K562 (cell line): Measurements from ENCODE around the gene RAD23B. TPM values are rescaled to one million over a fixed set of nuclear protein-coding genes. Genes with fewer than 3 reads are reported as not detected.

Experiments used
- ATAC-seq: fragments of 200-7000 bp; cut with Tn5 transposase; 3 replicates; pipeline ENCODE4 v1.9.1; 2020; ENCODE audit warnings: moderate library complexity
- BruUV-seq: library from RNA; stranded (reverse); fragments of 400-500 nt; replicated peaks from 2 replicates; lab custom pipeline; 2021; lab: Mats Ljungman, UMichigan
- CTCF ChIA-PET: fragments of 300-600 bp; formaldehyde crosslinking; extraction: SDS; loops from one replicate; lab custom pipeline; 2021; ENCODE audit warnings: low intra/inter-chr PET ratio; lab: Yijun Ruan, JAX
- POLR2A ChIA-PET: fragments of 300-600, 350-650 bp; sonication (Branson Sonifier 250); formaldehyde crosslinking; extraction: SDS; loops from one replicate; lab custom pipeline; 2021; ENCODE audit warnings: antibody characterized with exemption, inconsistent platforms; lab: Yijun Ruan, JAX
- DNase-seq, 4 experiments: peaks; one replicate each; pipeline versions ENCODE4 v3.0.0 to v3.0.0-alpha.2; 2011 to 2018; ENCODE audit warnings: low spot score in 3 of 4, mixed read lengths in 3 of 4; ENCODE audit errors: extremely low read depth in 1 of 4
- FAIRE-seq: peaks from 2 replicates; lab custom pipeline; 2011; peaks lifted over from hg19 to GRCh38; lab: Jason Lieb, UNC
- H2AFZ ChIP-seq: 2 replicates; pipeline ENCODE4 v1.6.0; 2011; ENCODE audit warnings: low read depth, low read length, control low read depth, inconsistent platforms
- H3K27ac ChIP-seq: fragments of 200-600 bp; 3 replicates; pipeline ENCODE4 v1.8.0; 2011; ENCODE audit warnings: low read depth, mild to moderate bottlenecking, control low read depth, inconsistent platforms, low read length, moderate library complexity, mixed read lengths; ENCODE audit errors: extremely low read depth
- H3K27me3 ChIP-seq, 2 experiments: fragments of 300-600 bp in 1 of 2; 2 replicates in 1 of 2; 3 replicates in 1 of 2; pipeline versions ENCODE4 v1.6.0 to v1.8.0; 2011; ENCODE audit warnings: inconsistent platforms in 2 of 2, low read length in 2 of 2, mild to moderate bottlenecking in 1 of 2, mixed read lengths in 1 of 2, moderate library complexity in 1 of 2; ENCODE audit not compliant: control insufficient read depth in 2 of 2, insufficient read depth in 2 of 2
- H3K36me3 ChIP-seq: fragments of 300-600 bp; 3 replicates; pipeline ENCODE4 v1.8.0; 2011; ENCODE audit warnings: mild to moderate bottlenecking, low read length, inconsistent platforms; ENCODE audit not compliant: control insufficient read depth, insufficient read depth
- H3K4me1 ChIP-seq, 2 experiments: fragments of 200-600 bp in 1 of 2; replicated peaks in 1 of 2; 2 replicates in 1 of 2; 3 replicates in 1 of 2; pipeline versions ENCODE4 v1.5.1 to v1.8.0; 2011; ENCODE audit warnings: inconsistent platforms in 2 of 2, low read length in 2 of 2, mild to moderate bottlenecking in 1 of 2, mixed read lengths in 1 of 2, moderate library complexity in 1 of 2; ENCODE audit not compliant: control insufficient read depth in 2 of 2, insufficient read depth in 2 of 2
- H3K4me2 ChIP-seq: 2 replicates; pipeline ENCODE4 v1.6.1; 2011; ENCODE audit warnings: low read length, control low read depth, inconsistent platforms, mixed read lengths; ENCODE audit not compliant: insufficient read depth
- H3K4me3 ChIP-seq: fragments of 200-600 bp; sonication (generic), shearing (Covaris generic); 2 replicates; pipeline ENCODE4 v1.5.1; 2016; ENCODE audit warnings: control low read depth, inconsistent platforms
- H3K79me2 ChIP-seq: fragments of 200-600 bp; 3 replicates; pipeline ENCODE4 v1.8.0; 2011; ENCODE audit warnings: low read length, inconsistent platforms; ENCODE audit not compliant: control insufficient read depth, insufficient read depth
- H3K9ac ChIP-seq, 2 experiments: 2 replicates each; pipeline versions ENCODE4 v1.6.0 to v1.6.1; 2011; ENCODE audit warnings: low read depth in 2 of 2, low read length in 2 of 2, control low read depth in 1 of 2, inconsistent platforms in 1 of 2, mild to moderate bottlenecking in 1 of 2, mixed read lengths in 1 of 2; ENCODE audit not compliant: insufficient read depth in 1 of 2
- H3K9me1 ChIP-seq: one replicate; pipeline ENCODE4 v1.6.0; 2011; ENCODE audit warnings: inconsistent platforms, mild to moderate bottlenecking, low read length, moderate library complexity; ENCODE audit not compliant: control insufficient read depth, insufficient read depth
- H3K9me3 ChIP-seq: replicated peaks from 2 replicates; pipeline ENCODE4 v1.5.1; 2011; ENCODE audit warnings: low read depth, low read length, inconsistent platforms; ENCODE audit not compliant: control insufficient read depth, insufficient read depth
- H4K20me1 ChIP-seq: replicated peaks from 2 replicates; pipeline ENCODE4 v1.6.1; 2011; ENCODE audit warnings: low read length, inconsistent platforms, mixed read lengths; ENCODE audit not compliant: control insufficient read depth, insufficient read depth
- CREM ChIP-seq: IDR thresholded peaks from 2 replicates; pipeline ENCODE4 v1.6.1; 2014; ENCODE audit warnings: antibody characterized with exemption, low read depth
- CXXC5 ChIP-seq: fragments of 250-450 bp; sonication (Bioruptor Pico); IDR thresholded peaks from 2 replicates; pipeline ENCODE4 v1.8.0; 2022; ENCODE audit warnings: inconsistent platforms, mild to moderate bottlenecking, moderate library complexity
- DACH1 ChIP-seq: fragments of 450-650 bp; IDR thresholded peaks from 2 replicates; pipeline ENCODE4 v1.6.1; 2018; ENCODE audit not compliant: partially characterized antibody
- FOSL1 ChIP-seq: fragments of 200-800 bp; sonication (Bioruptor generic); conservative IDR thresholded peaks from 2 replicates; pipeline ENCODE4 v1.6.1; 2016; ENCODE audit warnings: missing genetic modification characterization, missing compliant biosample characterization
- FOXK2 ChIP-seq, 2 experiments: fragments of 450-650 bp; IDR thresholded peaks in 1 of 2; conservative IDR thresholded peaks in 1 of 2; 2 replicates each; pipeline ENCODE4 v1.6.1; 2016; ENCODE audit warnings: low read depth in 2 of 2, mild to moderate bottlenecking in 1 of 2
- HDAC1 ChIP-seq, 2 experiments: fragments of 450-650 bp; IDR thresholded peaks; 2 replicates each; pipeline ENCODE4 v1.6.1; 2016 to 2017; ENCODE audit warnings: inconsistent platforms in 1 of 2, mild to moderate bottlenecking in 1 of 2, moderate library complexity in 1 of 2
- HNRNPK ChIP-seq: fragments of 200-400 bp; formaldehyde crosslinking; IDR thresholded peaks from one replicate; pipeline ENCODE4 v1.6.1; 2018; ENCODE audit warnings: mild to moderate bottlenecking, low read depth, low read length; ENCODE audit not compliant: poor library complexity, severe bottlenecking
- KDM1A ChIP-seq, 2 experiments: fragments of 450-650 bp; IDR thresholded peaks; 2 replicates each; pipeline ENCODE4 v1.6.1; 2016; ENCODE audit warnings: mild to moderate bottlenecking in 2 of 2
- MTA2 ChIP-seq: fragments of 450-650 bp; IDR thresholded peaks from 2 replicates; pipeline ENCODE4 v1.6.1; 2016; ENCODE audit warnings: low read depth
- NR4A1 ChIP-seq, 2 experiments: fragments of 250-450 bp in 1 of 2; fragments of 450-650 bp in 1 of 2; sonication (Bioruptor Pico) in 1 of 2; IDR thresholded peaks; 2 replicates each; pipeline versions ENCODE4 v1.4.0 to v1.6.1; 2016 to 2020; ENCODE audit warnings: mild to moderate bottlenecking in 2 of 2, missing compliant biosample characterization in 1 of 2, missing genetic modification characterization in 1 of 2, moderate library complexity in 1 of 2
- PHB2 ChIP-seq: fragments of 450-650 bp; IDR thresholded peaks from 2 replicates; pipeline ENCODE4 v1.6.1; 2017; ENCODE audit warnings: low read depth
- POLR2AphosphoS5 ChIP-seq: IDR thresholded peaks from 2 replicates; pipeline ENCODE4 v1.6.1; 2011; ENCODE audit warnings: mild to moderate bottlenecking, low read depth, low read length, moderate library complexity; ENCODE audit not compliant: control insufficient read depth, insufficient read depth
- RCOR1 ChIP-seq, 2 experiments: IDR thresholded peaks; 2 replicates each; pipeline ENCODE4 v1.6.1; 2012; ENCODE audit warnings: low read depth in 2 of 2, low read length in 2 of 2, borderline replicate concordance in 1 of 2, improper control_type of control experiment in 1 of 2
- SREBF1 ChIP-seq: fragments of 150-350 bp; IDR thresholded peaks from 2 replicates; pipeline ENCODE4 v1.6.1; 2014; ENCODE audit warnings: antibody characterized with exemption, low read depth, low read length, borderline replicate concordance
- STAT5A ChIP-seq: IDR thresholded peaks from 2 replicates; pipeline ENCODE4 v1.6.1; 2012; ENCODE audit warnings: low read length, inconsistent platforms, borderline replicate concordance
- STAT6 ChIP-seq: sonication (generic); formaldehyde crosslinking; IDR thresholded peaks from 2 replicates; pipeline ENCODE4 v1.8.1; 2023; ENCODE audit warnings: mild to moderate bottlenecking, missing genetic modification reagents
- TCF7 ChIP-seq: sonication (generic); IDR thresholded peaks from 2 replicates; pipeline ENCODE4 v1.6.1; 2016; ENCODE audit warnings: antibody characterized with exemption, borderline replicate concordance
- TGIF2 ChIP-seq: sonication (generic); formaldehyde crosslinking; IDR thresholded peaks from 2 replicates; pipeline ENCODE4 v1.8.1; 2022; ENCODE audit warnings: mild to moderate bottlenecking, missing genetic modification reagents, moderate library complexity
- ZNF277 ChIP-seq: fragments of 250-450 bp; sonication (Bioruptor Pico); IDR thresholded peaks from 2 replicates; pipeline ENCODE4 v1.8.0; 2022; ENCODE audit warnings: inconsistent platforms, mild to moderate bottlenecking, moderate library complexity, borderline replicate concordance
- WGBS: fragments of 100-300 bp; shearing (Covaris generic); methylation state at CpG from one replicate; pipeline ENCODE4 v1.1.6; 2016; ENCODE audit warnings: low coverage, mixed read lengths; ENCODE audit not compliant: insufficient coverage; ENCODE audit errors: missing lambda C conversion rate; 5-methylcytosine and 5-hydroxymethylcytosine counted together
- in situ Hi-C: fragments of 300-500 bp; cut with MboI; formaldehyde crosslinking; loops from 4 replicates; pipeline ENCODE4 v1.15.0; 2018; ENCODE audit warnings: inconsistent platforms, mixed read lengths
- intact Hi-C: fragments of 100-400 bp; cut with micrococcal nuclease; formaldehyde crosslinking; loops from 2 replicates; pipeline ENCODE4 v1.14.2; 2022
- polyA plus RNA-seq, 8 experiments: library from polyadenylated mRNA; depleted of rRNA in 4 of 8; stranded (reverse) in 5 of 8; unstranded in 3 of 8; fragments of >200 nt; fragmentation: Nextera tagmentation in 2 of 8; fragmentation: Illumina TruSeq in 1 of 8; extraction: Ambion mirVana in 2 of 8; extraction: Trizol in 1 of 8; gene quantifications; 2 replicates each; pipeline versions ENCODE4 v1.2.1 to v1.2.3, GENCODE V29; 2011 to 2014; ENCODE audit warnings: inconsistent platforms in 1 of 8, missing spikeins in 1 of 8
- total RNA-seq, 7 experiments: library from RNA; depleted of rRNA in 6 of 7; stranded (reverse); fragments of >200 nt in 6 of 7; fragmentation: Illumina TruSeq in 2 of 7; extraction: Trizol in 2 of 7; gene quantifications; 2 replicates each; pipeline versions ENCODE4 v1.2.1 to v1.2.3, GENCODE V29; 2011 to 2021; ENCODE audit warnings: low replicate concordance in 1 of 7

Gene RAD23B
- total and polyA plus RNA-seq, 9 of the 15 experiments (the other 6 are each of a cell fraction or from before 2014, with no cell fraction given) = 14.5 to 184 (median 114) TPM

- ChIA-PET POLR2A (no interaction called here), CTCF (no interaction called here)
- peaks cover 2% of the 10 kb centered on the region; the same call in 1 of the 2 replicates for H3K9me3 ChIP-seq
- H3K27me3 ChIP-seq = peaks cover 5 to 15% of the 10 kb centered on the region in 2 experiments; a peak in 4 of 5 replicates
- peak in 2 of 4 experiments; percentile 35 to 60 for DNase-seq
- 0% methylated on average over 4 of the region's 4 CpGs for WGBS
- intact Hi-C loops (no loop called here), in situ Hi-C loops (no loop called here)
- no peaks in the 10 kb centered on the region; a peak in 2 of 5 replicates for H3K4me1 ChIP-seq
- no peak overlapping the region for H3K4me2 ChIP-seq
- H3K36me3 ChIP-seq = no peaks in the 10 kb centered on the region
- no peak overlapping the region for H3K4me3 ChIP-seq
- no TSS peak for BruUV-seq
- H3K27ac ChIP-seq = no peak overlapping the region
- no peaks in the 10 kb centered on the region for H3K9me1 ChIP-seq
- H3K79me2 ChIP-seq = no peaks in the 10 kb centered on the region
- H3K9ac ChIP-seq = no peak overlapping the region
- ATAC-seq = peak; percentile 79
- no peak for FAIRE-seq
- no peaks in the 10 kb centered on the region for H4K20me1 ChIP-seq
- H2AFZ ChIP-seq = no peak overlapping the region
- TF ChIP-seq NR4A1 (CRISPR knock-in tag; IDR thresholded peaks at IDR 0.05) = no peak
- peak; percentile 41; the same call in 1 of the 2 replicates for TF ChIP-seq NR4A1 (tag; IDR thresholded peaks at IDR 0.05)
- TF ChIP-seq HNRNPK = no peak
- peak; percentile 63 for TF ChIP-seq MTA2
- TF ChIP-seq CREM = 0 out of 2 replicates have a peak, but pooled peaks have one; percentile 25
- peak; percentile 62; the same call in 1 of the 2 replicates for TF ChIP-seq POLR2AphosphoS5
- no peak for TF ChIP-seq ZNF277 (CRISPR knock-in tag)
- no peak for TF ChIP-seq CXXC5 (CRISPR knock-in tag)
- 0 out of 2 replicates have a peak, but pooled peaks have one; percentile 27 for TF ChIP-seq PHB2
- TF ChIP-seq FOSL1 (tag) = 0 out of 2 replicates have a peak, but pooled peaks have one; percentile 23
- no peak for TF ChIP-seq STAT6 (CRISPR knock-in tag)
- 0 out of 4 replicates have a peak, but pooled peaks of 1 of the 2 experiments have one; percentile 25 for TF ChIP-seq FOXK2 (conservative IDR thresholded peaks at IDR 0.05 in 1 of 2, IDR thresholded peaks at IDR 0.05 in 1 of 2; ENCODE audit: low read depth in 2 of 2)
- no peak for TF ChIP-seq TGIF2 (CRISPR knock-in tag)
- peak; percentile 30 for TF ChIP-seq DACH1
- TF ChIP-seq TCF7 = peak; percentile 82
- peak in 1 of 2 experiments; percentile 59; a peak in 1 of 4 replicates for TF ChIP-seq HDAC1 (IDR thresholded peaks at IDR 0.05)
- TF ChIP-seq RCOR1 (IDR thresholded peaks at IDR 0.05; ENCODE audit: borderline replicate concordance in 1 of 2, low read depth in 2 of 2, low read length in 2 of 2) = peak; percentile 21 to 52; a peak in 1 of 4 replicates
- TF ChIP-seq STAT5A = peak; percentile 40; the same call in 1 of the 2 replicates
- no peak for TF ChIP-seq SREBF1
- peak; percentile 87 to 88 for TF ChIP-seq KDM1A (IDR thresholded peaks at IDR 0.05)
These were observed 31.2 kb upstream of the RAD23B start for GRCh38 chr9:107251756-107252322.
